ENCODE data around the gene ABHD12. TPM values are rescaled to one million over a fixed set of nuclear protein-coding genes. Genes with fewer than 3 reads are reported as not detected.
"Not testable (repeated sequence)": the region's sequence is repeated elsewhere in the genome, so short reads cannot be mapped to it uniquely, and the experiment has no call there.

Gene ABHD12
- total RNA-seq, 1 experiment from 2014 or later: 56.7 TPM

DNA sequence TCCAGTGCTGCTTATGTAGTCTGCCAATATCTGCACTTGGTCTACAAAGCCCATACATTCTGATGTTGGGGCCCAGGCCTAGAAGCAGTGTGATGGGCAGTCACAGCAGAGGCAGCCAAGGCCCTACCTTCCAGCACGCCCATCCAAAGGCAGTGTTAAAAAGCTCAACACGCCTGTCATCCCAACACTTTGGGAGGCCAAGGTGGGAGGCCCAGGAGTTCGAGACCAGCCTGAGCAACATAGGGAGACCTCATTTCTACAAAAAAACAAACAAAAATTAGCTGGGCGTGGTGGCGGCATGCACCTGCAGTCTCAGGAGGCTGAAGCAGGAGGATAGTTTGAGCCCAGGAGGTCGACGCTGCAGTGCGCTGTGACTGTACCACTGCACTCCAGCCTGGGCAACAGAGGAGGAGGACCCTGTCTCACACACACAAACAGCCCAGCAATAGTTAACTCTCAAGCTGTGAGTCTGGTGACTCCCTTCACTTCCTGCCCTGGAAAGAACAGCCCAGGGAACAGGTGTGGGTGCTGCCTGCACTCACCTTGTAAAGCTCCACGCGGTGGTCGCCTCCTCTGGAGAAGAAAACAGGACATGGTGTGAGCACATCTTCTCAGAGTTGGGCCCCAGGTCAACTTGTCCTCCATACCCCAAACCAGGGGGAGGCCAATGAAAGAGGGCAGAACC, 74.0 kb downstream of the ABHD12 start:
- in situ Hi-C loops (cut with HindIII; ENCODE audit: low pct_unique_long_range_greater_than_20kb, low sequenced_read_pairs): no loop called here
- DNase-seq (ENCODE audit: low read depth, low spot score): no peak

DNA sequence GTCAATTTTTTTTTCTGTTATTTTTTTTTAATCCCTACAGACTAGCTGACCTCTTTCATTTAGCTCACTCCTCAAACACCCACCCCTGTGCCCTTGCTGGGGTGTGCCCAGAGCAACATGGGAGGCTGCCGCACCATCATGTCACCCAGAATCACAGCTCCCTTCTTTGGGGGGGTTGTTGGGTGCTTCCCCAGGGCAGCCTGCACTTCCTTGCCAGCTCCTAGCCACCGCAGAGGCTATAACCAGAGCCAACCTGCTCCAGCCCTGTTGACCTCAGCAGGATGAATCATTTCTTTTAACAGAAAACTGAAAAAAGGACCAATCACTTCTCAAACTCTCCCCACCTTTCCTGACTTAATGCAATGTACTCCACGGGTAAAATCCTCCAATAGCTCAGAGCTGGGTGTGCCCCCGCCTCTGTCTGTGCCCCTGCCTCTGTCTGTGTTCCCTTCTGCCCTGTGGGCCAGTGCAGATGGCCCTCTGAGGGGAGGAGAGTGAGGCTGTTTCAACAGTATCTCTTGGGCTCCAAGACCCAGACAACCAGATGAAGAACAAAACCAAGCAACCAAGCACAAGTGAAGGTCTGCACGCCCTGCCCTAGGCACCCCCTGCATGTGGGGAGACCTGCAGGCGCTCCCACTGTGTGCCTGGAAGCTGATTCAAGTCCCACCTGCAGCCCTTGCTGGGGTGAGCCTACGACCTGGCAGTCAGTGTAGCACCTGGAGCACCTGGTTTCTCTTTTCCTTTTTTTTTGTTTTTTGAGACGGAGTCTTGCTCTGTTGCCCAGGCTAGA, 75.0 kb downstream of the ABHD12 start:
- in situ Hi-C loops (cut with HindIII; ENCODE audit: low pct_unique_long_range_greater_than_20kb, low sequenced_read_pairs): no loop called here
- DNase-seq (ENCODE audit: low read depth, low spot score): no peak

GRCh38 chr20:25314497-25315417, 75.9 kb downstream of the ABHD12 start:
- in situ Hi-C loops (cut with HindIII; ENCODE audit: low pct_unique_long_range_greater_than_20kb, low sequenced_read_pairs): no loop called here
- DNase-seq (ENCODE audit: low read depth, low spot score): peak; percentile 62

DNA sequence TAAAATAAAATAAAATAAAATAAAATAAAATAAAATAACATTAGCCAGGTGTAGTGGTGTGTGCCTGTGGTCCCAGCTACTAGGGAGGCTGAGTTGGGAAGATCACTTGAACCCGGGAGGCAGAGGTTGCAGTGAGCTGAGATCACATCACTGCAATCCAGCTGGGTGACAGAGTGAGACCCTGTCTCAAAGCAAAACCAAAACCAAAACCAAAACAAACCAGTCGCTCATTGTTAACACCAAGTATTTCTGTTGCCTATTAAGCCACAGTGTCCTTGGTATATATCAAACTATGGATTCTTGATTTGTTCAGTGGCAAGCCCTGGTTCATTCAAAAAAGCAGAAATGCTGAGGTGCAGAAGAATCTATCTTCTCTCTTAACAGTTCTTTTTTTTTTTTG, 77.0 kb downstream of the ABHD12 start:
- in situ Hi-C loops (cut with HindIII; ENCODE audit: low pct_unique_long_range_greater_than_20kb, low sequenced_read_pairs): no loop called here
- DNase-seq (ENCODE audit: low read depth, low spot score): no peak

GRCh38 chr20:25312716-25313115, 77.9 kb downstream of the ABHD12 start:
- in situ Hi-C loops (cut with HindIII; ENCODE audit: low pct_unique_long_range_greater_than_20kb, low sequenced_read_pairs): not testable (repeated sequence)

DNA sequence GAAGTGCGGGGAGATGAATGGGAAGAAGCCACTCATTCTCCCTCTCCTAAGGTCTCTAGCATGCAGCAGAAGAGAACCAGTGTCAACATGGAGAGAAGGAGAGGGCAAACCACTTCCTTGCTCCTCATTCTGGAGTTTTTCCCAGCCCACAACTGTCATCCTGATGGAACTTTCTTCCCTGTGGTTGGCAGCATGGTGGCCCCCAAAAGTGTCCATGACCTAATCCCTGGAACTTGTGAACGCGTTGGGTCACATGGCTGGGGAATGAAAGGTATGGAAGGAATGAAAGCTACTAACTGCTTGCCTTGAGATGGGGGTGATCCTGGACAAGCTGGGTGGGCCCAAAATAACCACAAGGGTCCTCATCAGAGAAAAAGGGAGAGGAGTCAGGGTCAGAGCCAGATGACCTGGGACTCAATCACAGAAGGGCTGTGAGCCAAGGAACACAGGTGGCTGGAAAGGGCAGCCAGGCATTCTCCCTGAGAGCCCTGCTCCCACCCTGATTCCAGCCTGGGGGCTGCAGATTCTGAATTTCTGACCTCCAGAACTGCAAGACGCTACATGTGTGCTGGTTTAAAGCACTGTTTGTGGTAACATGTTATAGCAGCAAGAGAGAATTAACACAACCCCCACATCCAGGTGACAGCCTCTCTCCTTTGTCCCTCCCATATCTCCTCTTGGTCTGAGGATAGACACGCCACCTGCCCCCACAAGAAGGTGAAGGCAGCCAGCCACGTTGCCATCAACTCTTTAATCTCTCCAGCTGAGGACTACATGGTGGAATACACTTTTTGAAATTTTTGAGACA, 79.5 kb downstream of the ABHD12 start:
- in situ Hi-C loops (cut with HindIII; ENCODE audit: low pct_unique_long_range_greater_than_20kb, low sequenced_read_pairs): no loop called here
- no peak for DNase-seq (ENCODE audit: low read depth, low spot score)

More at GRCh38 chr20:25312716-25313115, 77.9 kb downstream of the ABHD12 start:
- not testable (repeated sequence) for DNase-seq (ENCODE audit: low read depth, low spot score)

DNA sequence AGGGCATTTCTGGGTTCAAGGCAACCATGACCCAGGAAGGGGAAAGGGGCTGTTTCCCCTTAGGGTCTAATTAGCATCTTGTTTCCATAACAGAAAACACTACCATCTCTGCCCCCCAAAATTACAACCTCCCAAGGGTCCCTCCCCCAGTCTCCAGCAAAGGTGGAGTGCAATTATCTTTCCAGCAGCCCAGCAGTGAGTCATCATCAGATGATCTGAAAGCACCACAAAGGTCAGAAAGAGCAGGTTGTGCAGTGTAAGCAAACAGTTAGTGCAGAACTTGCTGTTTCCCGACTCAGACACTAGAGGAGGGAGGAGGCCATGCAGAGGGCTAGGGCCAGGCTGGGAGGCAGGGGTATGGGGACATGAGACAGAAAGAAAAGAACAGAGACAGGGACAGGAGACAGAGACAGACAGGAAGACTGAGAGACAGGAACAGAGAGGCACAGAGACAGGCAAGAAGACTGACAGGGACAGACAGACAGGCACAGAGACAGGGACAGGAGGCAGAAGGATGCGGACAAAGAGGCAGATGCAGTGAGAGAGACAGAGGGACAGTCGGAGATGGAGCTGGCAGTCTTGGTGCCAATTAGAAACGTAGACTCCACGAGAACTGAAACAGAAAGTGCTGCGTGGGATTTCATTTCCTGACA, 80.2 kb downstream of the ABHD12 start:
- in situ Hi-C loops (cut with HindIII; ENCODE audit: low pct_unique_long_range_greater_than_20kb, low sequenced_read_pairs): no loop called here
- peak; percentile 90 for DNase-seq (ENCODE audit: low read depth, low spot score)

DNA sequence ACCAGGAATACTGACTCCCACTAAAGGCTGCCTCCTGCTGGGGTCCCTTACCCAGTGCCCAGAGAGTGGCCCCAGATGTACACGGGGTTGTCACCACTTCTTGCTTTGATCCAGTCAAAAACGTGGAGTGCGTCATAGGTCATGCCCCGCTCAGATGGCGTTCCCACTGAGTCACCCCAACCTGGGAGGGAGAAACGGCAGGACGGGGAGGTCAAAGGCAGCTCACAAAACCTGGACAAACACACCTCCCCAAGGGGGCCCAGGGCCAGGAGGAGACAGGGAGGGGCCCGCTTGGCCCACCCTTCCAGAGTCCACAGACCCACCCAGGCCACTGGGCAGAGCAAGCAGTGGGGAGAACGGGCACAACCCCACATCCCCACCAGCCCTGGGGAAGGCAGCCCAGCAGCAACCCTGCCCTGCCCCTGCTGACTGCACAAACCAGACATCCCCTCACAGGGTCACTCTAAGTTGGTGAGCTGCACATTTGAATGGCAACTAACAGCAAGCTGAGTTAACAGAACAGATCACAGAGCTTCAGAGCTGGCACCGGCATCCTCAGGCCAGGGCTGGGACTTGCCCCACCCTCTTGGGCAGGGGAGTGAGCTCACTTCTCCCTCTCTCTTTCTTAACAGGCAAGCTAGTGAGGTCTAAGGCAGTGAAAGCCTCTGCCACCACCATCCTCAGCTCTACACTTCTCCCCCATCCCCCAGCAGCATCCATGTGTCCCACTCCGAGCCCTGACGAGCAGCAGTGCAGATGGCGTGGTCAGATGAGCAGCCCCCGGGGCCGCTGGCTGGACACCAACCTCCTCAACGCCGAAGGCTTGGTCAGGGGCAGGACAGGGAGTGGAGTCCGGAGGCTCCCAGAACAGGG, 81.0 kb downstream of the ABHD12 start:
- in situ Hi-C loops (cut with HindIII; ENCODE audit: low pct_unique_long_range_greater_than_20kb, low sequenced_read_pairs): no loop called here
- DNase-seq (ENCODE audit: low read depth, low spot score): peak; percentile 37

DNA sequence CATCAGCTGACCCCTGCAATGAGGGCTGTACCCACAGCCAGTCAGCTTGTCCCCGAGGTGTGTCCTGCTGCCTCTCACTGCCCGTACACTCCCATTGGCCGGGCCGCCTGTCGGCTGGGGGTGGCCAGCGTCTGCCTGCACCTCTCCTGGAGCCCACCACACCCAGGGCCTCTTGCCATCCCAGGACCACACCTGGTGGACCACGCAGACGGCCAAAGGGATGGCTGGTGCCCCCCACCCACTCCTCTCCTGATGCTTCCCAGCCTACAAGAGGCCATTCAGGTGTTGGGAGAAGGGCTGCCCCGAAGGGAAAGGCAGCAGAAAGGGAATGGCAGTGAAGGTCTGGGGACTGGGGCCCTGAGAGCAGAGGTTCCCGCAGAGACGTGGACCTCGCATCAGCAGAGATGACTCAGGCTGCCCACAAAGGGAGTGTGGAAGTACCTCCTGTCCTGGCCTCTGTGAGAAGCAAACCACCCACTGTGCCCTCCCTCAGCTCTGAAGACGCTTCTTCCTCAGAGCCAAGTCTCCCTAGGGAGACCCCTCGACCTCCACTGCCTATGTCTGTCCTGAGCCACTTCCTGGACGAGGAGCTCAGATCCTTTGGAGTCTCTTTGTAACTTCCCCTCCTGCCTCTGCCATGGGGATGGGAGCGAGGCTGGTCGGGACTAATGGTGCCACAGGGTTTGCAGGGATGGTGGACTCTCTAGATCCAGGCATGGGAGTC, 81.8 kb downstream of the ABHD12 start:
- DNase-seq (ENCODE audit: low read depth, low spot score): no peak
- in situ Hi-C loops (cut with HindIII; ENCODE audit: low pct_unique_long_range_greater_than_20kb, low sequenced_read_pairs): no loop called here

GRCh38 chr20:25308083-25308491, 82.5 kb downstream of the ABHD12 start:
- in situ Hi-C loops (cut with HindIII; ENCODE audit: low pct_unique_long_range_greater_than_20kb, low sequenced_read_pairs): no loop called here
- no peak for DNase-seq (ENCODE audit: low read depth, low spot score)

DNA sequence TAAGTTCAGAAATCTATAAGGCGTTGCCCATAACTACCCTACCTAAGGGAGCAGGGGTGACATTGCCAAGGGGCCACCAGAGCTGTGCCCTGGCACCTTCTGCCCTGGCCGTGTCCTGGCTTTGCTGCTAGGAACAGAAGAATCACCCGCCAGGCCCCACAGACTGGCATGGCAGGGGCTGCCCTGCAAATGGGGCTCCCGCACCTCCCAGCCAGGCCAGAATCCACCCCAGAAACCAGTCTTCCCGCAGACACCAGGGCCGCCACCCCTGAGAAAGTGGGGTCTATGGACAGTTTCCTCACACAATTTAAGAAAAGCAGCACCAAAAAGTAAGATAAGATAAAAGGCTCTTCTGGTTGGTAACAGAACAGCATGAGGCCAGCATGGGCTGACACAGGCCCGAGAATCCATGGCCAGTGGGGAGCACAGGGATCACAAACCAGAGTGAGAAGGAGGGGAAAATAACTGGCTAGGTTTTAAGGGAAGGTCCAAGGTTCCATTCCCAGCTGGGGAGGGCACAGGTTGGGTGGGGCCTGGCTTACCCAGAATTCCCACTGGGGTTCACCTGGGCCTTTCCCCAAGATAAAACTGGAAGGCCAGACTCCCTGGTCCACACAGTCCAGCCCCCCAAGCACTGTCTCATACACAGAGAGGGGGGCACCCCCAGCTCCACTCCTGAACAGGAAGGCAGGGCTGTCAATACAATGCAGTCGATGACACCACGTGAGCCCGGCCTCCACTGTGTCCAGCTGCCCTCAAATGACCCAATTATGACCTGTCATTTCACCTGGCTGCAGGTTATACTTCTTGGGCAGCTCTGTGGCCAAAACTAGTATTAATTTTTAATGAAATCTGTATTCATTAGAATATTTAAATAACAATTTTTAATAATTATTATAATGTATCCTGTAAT, 83.4 kb downstream of the ABHD12 start:
- DNase-seq (ENCODE audit: low read depth, low spot score): no peak
- in situ Hi-C loops (cut with HindIII; ENCODE audit: low pct_unique_long_range_greater_than_20kb, low sequenced_read_pairs): no loop called here

DNA sequence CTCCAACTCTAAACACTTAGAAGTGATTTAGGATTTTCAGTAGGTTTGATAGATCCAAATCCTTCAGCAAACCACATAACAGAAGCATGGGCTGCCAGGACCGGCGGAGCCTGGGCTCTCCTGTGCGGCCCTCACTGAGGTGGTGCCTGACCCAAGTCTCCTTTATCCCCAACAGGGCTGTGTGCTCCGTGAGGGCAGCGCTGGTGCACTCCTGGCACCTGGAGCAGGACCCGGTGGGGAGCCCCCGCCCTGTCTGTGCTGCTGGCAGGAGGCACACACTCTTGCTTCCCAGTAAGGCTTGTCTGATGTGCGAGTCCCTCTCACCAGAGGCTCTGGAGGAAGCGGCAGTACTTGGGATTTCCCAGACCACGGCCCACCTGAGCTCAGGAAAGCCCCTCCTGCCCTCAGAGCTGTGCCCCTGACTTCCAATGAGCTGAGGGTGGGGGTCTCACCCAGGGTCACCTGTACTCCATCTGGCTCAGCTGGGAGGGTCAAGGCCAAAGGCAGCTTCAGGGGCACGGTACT, 86.5 kb downstream of the ABHD12 start:
- in situ Hi-C loops (cut with HindIII; ENCODE audit: low pct_unique_long_range_greater_than_20kb, low sequenced_read_pairs): no loop called here

GRCh38 chr20:25303292-25304024, 87.2 kb downstream of the ABHD12 start:
- in situ Hi-C loops (cut with HindIII; ENCODE audit: low pct_unique_long_range_greater_than_20kb, low sequenced_read_pairs): no loop called here
- DNase-seq (ENCODE audit: low read depth, low spot score): no peak

More for the DNA sequence above, 86.5 kb downstream of the ABHD12 start:
- DNase-seq (ENCODE audit: low read depth, low spot score): no peak

DNA sequence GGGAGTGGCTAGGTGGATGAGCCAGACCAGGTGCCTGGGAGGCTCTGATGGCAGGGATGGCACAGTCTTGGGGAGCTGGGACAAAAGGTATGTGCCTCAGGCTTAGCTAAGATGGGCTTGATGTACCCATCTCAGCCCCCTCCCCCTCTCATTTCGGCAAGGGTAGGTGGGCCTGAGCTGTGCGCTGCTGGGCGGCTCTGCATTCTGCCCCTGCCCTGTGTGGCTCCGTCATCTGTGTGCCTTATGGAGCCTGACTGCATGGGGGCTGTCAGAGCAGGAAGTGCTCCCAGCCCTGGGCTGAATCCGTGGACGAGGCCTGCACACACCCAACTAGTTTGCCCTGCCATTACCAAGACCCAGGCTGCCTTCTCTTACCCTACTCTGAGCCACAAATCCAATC, 88.0 kb downstream of the ABHD12 start:
- no peak for DNase-seq (ENCODE audit: low read depth, low spot score)
- in situ Hi-C loops (cut with HindIII; ENCODE audit: low pct_unique_long_range_greater_than_20kb, low sequenced_read_pairs): no loop called here

Measured in SK-MEL-5 (cell line).